Stimulated activated CD4-positive, alpha-beta T cell treated with anti-CD3 and anti-CD28 coated beads, Interleukin-12 subunit alpha, Interleukin-12 subunit beta, amount 100 ng/mL, for 4 hours (primary cell): ENCODE results near the gene BTBD9.

ENCODE experiments used
- DNase-seq: peaks from one replicate; pipeline ENCODE4 v3.0.0-alpha.2; 2020

BTBD9 gene

DNA sequence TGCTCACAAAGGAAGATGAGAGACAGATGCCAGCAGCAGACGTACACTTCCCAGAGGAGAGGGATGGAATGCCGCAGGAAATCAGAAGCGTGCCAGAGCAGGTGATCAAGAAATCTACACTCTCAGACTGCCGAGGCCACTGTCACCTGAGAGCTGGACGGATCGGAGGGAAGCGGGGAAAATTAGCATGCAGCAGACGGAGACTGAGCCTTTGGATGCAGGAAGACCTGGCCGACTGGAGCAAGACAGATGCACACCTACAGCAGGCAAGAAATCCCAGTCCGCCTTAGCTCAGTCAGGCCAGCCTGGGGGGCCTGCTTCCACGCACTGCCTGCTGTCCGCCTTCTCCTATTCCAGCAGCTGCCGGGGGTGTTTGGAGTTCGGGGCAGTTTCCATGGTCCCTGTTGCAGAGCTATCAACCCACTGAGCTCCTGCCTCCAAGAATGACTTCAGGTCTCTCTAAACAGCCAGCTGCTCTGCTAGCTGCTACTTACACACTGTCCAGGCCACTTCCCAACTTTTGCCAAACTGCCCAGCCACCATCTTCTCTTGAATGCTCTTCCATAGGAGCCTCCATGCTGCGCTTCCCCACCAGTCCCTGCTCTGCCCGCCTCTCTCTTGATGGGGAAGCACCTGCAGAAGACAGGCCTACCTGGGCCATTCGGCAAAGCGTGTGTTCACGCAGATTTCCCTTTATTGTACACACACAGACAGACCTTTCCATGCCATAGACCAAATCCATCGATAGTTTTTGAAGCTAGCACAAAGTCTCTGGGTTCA, 451.7 kb downstream of the BTBD9 start:
- DNase-seq: no peak

DNA sequence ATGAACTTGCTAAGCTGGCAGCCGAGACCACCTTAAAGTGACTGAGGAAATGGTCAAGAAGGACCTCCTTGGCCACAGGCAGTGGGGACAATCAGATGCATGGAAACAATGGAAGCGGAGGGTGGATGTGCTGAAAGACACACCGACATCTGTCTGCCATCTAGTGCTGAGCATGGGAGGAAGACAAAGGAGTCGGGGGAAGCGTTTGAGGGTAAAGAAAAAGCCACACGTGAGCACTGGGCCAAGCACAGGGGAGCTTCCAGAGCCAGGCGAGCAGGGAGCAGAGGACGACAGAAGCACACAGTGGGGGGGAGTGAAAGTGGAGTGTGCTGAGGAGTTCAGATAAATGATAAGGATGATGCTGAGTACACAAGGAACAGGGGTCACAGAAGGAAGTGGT, 452.4 kb downstream of the BTBD9 start:
- DNase-seq: no peak

DNA sequence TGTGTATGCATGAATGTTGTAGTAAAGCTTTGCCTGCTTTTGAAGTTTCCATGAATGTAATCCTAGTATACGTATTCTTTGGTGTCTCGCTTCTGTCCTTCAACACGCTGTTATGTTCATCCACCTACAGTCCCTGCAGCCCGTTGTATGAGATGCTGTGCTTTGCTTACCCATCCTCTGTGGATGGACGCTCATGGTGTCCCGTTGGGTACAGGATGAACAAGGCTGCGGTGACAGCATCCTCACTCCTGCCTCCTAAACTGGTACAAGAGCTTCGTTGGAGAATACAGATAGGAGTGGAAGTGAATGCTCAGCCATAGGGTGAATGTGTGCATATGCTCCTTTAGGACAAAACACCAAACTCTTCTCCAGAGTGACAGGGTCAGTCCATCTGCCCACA, 454.0 kb downstream of the BTBD9 start:
- no peak for DNase-seq

- no peak for DNase-seq
Measured at GRCh38 chr6:38185244-38185643, 454.5 kb downstream of the BTBD9 start.

- no peak for DNase-seq
Measured at GRCh38 chr6:38184585-38185080, 455.1 kb downstream of the BTBD9 start.

GRCh38 chr6:38183856-38184584, 455.7 kb downstream of the BTBD9 start:
- DNase-seq: no peak

- DNase-seq: no peak
Measured at GRCh38 chr6:38182426-38182825, 457.3 kb downstream of the BTBD9 start.

DNA sequence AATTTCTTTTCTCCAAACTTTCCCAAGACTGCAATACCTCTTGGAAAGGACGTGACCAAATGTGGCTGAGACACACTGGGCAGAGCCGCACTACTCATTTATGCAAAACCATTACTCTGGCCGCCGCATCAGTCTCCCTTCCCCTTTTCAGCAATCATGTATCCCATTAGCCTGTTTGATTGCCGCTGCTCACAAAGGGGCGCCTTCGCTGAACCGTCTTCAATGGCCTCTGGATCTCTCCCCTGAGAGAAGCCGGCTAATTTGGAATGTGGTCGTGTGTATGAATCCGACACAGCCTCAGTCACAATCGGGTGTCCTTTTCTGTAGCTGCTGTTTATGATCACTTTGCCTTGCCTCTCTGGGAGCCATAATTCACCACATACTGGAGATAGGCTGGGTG, 459.1 kb downstream of the BTBD9 start:
- no peak for DNase-seq

GRCh38 chr6:38179794-38180430, 459.8 kb downstream of the BTBD9 start:
- DNase-seq: no peak

DNA sequence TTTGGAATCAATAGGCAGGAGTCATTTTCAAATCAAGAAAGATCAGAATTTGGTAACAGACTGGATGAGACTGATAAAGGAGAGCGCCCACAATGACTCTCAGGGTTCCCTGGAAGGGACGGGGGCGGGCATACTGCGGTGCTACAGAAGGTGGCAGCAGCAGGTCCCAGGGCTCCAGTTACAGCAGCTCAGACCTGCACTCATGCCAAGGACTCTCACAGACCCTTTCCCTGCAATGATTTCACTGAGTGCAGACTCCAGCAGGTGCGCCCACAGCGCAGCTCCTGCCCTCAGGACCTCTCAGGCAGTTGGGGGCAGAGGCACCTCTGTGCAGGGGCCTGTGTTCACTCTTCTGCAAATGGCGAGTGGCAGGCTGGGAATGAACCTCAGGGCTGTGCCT, 460.4 kb downstream of the BTBD9 start:
- no peak for DNase-seq

DNA sequence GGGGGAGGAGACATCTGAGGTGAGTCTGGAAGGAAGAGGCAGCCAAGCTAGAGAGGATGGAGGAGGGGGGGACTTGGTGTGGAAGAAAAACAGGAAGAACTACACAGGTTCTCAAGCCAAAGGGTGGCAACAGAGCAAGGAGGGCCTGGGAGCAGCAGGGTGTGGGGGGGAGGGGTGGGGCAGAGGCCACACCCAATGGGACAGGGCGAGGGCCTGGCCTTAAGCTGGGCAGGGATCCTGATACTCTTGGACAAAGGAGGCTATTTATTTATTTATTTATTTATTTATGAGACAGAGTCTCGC, 461.2 kb downstream of the BTBD9 start:
- no peak for DNase-seq

DNA sequence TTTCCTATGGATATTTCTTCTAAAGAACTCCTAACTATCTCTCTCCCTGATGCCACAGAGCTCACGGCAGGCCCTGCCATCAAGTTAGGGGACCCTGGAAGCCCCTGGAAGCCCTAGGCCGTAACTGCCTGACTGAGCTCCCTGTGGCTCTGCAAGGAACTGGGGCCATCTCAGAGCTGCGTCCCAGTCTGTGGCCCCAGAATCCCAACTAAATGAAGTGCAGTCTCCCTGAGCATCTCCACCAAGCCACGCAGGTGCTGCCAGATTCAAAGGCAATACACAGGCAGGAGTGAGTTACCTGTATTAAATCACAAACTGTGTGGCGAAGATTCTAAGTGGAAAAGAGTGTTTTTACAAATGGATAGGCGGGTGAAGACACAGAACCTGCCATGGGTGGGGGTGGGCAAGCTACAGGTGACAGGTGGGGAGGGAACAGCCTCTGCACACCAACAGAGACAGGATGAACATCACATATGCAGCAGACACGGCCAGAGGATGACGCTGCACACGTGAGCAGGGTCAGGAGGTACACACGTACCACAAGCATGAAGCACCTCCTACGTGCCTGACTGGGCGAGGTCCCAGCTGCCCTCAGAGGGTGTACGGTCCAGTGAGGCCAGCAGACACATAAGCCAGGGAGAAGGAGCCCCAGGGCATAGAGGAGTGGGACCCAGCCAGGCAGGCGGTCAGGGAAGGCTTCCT, 461.7 kb downstream of the BTBD9 start:
- no peak for DNase-seq

- DNase-seq: no peak
Measured at GRCh38 chr6:38176797-38177751, 462.7 kb downstream of the BTBD9 start.

DNA sequence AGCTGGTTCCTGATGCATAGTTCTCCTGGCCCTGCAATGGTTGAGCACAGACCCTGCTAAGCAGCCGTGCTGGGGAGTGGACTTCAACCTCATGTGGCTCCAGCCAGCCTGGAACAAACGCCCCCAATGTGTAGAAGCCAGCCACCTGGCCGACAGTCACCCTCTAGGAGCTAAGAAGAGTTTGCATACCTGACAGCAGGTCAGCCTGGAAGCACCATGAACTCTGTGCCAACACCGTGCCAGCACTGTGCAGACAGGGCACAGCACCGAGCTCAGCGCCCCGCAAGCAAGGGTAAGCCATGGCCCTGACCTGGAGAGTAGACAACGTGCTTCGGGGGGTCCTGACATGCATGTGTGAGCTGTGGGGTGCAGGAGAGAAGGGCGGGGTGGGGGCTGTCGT, 463.9 kb downstream of the BTBD9 start:
- no peak for DNase-seq

DNA sequence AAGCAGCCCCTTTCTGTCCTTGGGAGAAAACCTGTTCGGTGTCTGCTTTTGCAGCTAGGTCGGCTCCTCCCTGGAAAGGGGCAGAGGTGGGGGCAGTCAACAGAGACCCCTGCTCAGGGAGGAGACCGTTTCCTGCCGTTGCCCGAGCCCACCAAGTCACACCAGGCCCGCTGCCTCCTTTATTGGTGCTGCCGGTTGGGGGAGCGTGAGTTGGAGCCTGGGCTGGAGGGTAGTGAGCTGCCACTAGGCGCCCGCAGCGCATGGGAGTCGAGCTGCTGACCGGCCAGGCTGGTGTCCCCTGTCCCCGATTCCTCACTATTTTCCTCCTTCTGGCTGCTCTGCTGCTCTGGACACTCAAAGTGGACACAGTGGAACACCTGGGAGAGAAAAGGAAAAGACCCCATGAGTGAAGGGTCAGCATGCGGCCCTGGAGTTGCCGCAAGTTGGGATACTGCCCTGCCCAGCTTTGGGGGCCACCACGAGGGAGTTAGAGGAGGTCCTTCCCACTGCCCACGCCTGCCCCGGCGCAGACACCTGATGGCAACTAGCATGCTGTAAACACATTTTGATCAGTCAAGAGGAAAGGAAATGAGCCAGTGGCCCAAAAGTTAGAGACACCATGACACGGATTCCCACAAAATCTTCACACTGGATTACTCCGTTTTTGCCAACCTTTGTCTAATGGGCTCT, 464.8 kb downstream of the BTBD9 start:
- no peak for DNase-seq

DNA sequence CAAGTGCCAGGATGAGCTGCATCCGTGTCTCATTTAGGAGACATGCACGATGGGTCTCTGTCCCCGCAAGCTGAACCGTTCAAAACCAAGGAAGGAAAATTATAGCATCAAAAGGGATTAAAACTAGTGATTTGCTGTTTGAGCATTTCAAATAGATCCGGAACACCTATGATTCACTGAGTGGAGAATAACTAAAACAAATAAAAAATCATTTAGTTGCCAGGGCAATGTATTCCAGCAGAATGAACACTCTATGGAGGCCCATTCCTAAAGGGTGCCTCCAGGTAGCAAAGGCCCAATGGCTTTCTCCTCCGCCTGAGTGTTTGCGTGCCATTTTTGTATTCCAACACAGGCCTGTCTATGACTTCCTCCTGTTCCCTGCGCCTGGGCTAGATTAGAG, 465.4 kb downstream of the BTBD9 start:
- DNase-seq: no peak

DNA sequence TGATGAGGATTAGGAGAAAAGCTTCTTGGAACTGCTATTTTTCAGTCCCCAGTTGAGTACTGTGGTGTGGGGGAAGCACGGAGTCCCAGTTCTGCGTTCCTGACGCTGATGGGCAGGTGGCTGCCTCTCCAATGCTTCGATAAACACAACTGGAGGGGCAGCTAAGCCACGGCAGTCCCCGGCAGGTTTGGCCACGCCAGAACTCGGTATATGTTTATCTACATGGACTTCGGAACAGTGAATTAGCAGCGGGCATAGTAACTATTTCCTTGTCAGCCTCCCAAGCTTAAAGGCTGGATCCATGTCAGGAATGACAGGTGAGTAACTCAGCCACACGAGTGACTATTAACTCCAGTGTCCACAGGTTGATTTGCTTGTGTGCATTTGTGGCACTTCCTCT, 465.8 kb downstream of the BTBD9 start:
- no peak for DNase-seq

- no peak for DNase-seq
Measured at GRCh38 chr6:38172739-38173410, 466.9 kb downstream of the BTBD9 start.

DNA sequence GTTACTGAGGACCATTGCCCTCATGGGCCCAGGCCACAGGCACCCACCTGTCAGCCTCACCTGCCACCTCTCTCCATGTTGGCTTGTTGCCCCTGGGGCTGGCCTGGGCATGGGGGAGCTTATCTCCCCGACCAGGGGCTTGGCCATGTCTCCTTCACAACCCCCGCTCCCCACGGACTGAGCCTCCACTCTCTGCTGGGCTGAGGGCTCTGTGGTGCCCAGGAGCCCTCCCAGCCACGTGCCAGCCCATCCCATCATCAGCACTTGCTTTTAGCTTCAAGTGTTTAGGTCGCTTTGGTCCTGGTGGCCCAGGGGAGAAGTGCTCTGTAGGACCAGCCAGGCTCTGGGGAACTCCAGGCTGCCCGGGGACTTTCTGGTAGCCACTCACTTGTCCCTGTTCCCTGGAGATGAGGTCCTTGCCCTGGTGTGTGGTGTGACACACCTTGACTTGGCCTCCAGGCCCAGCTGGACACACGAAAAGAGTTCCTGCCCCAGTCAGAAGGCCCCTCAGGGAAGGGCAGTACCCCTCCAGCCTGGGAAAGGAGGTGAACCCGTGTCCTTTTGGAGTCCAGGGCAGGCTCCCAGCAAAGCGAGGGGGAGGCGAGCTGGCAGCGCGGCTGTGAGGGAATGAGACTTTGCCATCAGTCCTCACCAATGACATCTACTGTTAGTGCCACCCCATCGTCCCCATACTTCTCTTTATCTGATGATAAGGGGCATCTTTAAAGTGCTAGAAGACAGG, 467.6 kb downstream of the BTBD9 start:
- DNase-seq: no peak

DNA sequence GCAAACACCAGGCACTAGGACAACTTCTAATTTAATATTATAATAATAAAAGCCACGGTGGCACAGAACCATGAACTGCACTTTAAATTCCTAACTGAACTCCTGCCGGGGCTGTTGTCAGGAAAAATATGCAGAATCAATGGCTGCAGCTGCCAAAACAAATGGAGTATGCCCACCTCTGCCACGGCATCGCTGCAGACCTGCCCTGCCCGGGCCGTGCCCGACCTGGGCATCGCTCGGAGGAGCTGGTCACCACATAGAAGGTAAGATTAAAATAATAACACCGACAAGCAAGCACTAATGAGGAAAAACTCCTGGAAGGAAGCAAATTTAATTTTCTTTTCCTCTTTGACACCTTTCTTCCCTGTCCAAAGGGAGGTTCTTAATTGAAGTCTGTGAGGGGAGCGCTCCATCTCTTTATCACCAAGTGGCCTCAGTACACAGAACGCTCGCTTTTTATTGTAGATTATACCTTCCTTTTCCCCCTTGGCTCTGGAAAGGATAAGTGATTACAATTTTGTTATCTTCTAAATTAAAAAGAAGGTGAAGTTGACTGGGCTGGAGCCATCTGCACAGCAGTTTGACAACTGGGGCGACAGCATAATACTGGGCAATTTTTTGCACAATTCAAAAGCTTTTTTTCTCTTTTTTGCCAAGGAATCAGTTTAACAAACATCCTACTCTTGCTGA, 468.9 kb downstream of the BTBD9 start:
- no peak for DNase-seq
